Mesenchymal stem cell (in vitro differentiated cells and primary cell): Measurements from ENCODE around the gene KIF4B.

ENCODE experiments used
- DNase-seq: peaks from one replicate; pipeline ENCODE4 v3.0.0-alpha.2; 2013
- H2AFZ ChIP-seq: one replicate; pipeline ENCODE4 v1.6.1; 2013; ENCODE audit warnings: low read depth, mild to moderate bottlenecking, control low read depth, inconsistent platforms, low read length, moderate library complexity
- H2AK5ac ChIP-seq: 2 replicates; pipeline ENCODE4 v1.6.1; 2013; ENCODE audit warnings: low read length, moderate library complexity, mild to moderate bottlenecking, inconsistent platforms; ENCODE audit not compliant: severe bottlenecking
- H2BK120ac ChIP-seq: one replicate; pipeline ENCODE4 v1.6.1; 2013; ENCODE audit warnings: low read depth, mild to moderate bottlenecking, inconsistent platforms, low read length, moderate library complexity
- H2BK12ac ChIP-seq, 2 experiments: one replicate each; pipeline ENCODE4 v1.6.1; 2013; ENCODE audit warnings: inconsistent platforms in 2 of 2, low read length in 2 of 2, mild to moderate bottlenecking in 2 of 2, moderate library complexity in 2 of 2, control low read depth in 1 of 2
- H2BK15ac ChIP-seq: one replicate; pipeline ENCODE4 v1.6.1; 2013; ENCODE audit warnings: mild to moderate bottlenecking, low read depth, inconsistent platforms; ENCODE audit not compliant: poor library complexity, severe bottlenecking
- H2BK5ac ChIP-seq: 2 replicates; pipeline ENCODE4 v1.6.1; 2013; ENCODE audit warnings: low read depth, mild to moderate bottlenecking, low read length, control low read depth, inconsistent platforms; ENCODE audit not compliant: poor library complexity, severe bottlenecking
- H3K14ac ChIP-seq, 2 experiments: one replicate each; pipeline ENCODE4 v1.6.1; 2013; ENCODE audit warnings: inconsistent platforms in 2 of 2, low read length in 2 of 2, control low read depth in 1 of 2, mild to moderate bottlenecking in 1 of 2, moderate library complexity in 1 of 2
- H3K18ac ChIP-seq, 2 experiments: one replicate each; pipeline ENCODE4 v1.6.1; 2013; ENCODE audit warnings: inconsistent platforms in 2 of 2, low read length in 2 of 2, control low read depth in 1 of 2, low read depth in 1 of 2, mild to moderate bottlenecking in 1 of 2
- H3K23ac ChIP-seq, 2 experiments: one replicate each; pipeline ENCODE4 v1.6.1; 2013; ENCODE audit warnings: inconsistent platforms in 2 of 2, low read length in 2 of 2, mild to moderate bottlenecking in 2 of 2, moderate library complexity in 2 of 2, control low read depth in 1 of 2
- H3K27ac ChIP-seq: 2 replicates; pipeline ENCODE4 v1.5.1; 2013; ENCODE audit warnings: mild to moderate bottlenecking, moderate library complexity, low read length, control low read depth, inconsistent platforms; ENCODE audit not compliant: poor library complexity, severe bottlenecking
- H3K27me3 ChIP-seq, 2 experiments: 2 replicates each; pipeline versions ENCODE4 v1.6.1 to v1.7.0; 2013; ENCODE audit warnings: low read length in 2 of 2, mild to moderate bottlenecking in 2 of 2, moderate library complexity in 2 of 2, control low read depth in 1 of 2, inconsistent platforms in 1 of 2; ENCODE audit not compliant: control insufficient read depth in 1 of 2, insufficient read depth in 1 of 2
- H3K36me3 ChIP-seq, 2 experiments: 2 replicates each; pipeline versions ENCODE4 v1.6.1 to v1.7.0; 2013; ENCODE audit warnings: low read length in 2 of 2, control low read depth in 1 of 2, inconsistent platforms in 1 of 2, low read depth in 1 of 2, mild to moderate bottlenecking in 1 of 2; ENCODE audit not compliant: insufficient read depth in 2 of 2, control insufficient read depth in 1 of 2
- H3K4ac ChIP-seq, 2 experiments: one replicate each; pipeline ENCODE4 v1.6.1; 2013; ENCODE audit warnings: inconsistent platforms in 2 of 2, low read length in 2 of 2, mild to moderate bottlenecking in 2 of 2, moderate library complexity in 2 of 2, control low read depth in 1 of 2, low read depth in 1 of 2
- H3K4me1 ChIP-seq: 2 replicates; pipeline ENCODE4 v1.6.1; 2013; ENCODE audit warnings: low read depth, low read length, control low read depth; ENCODE audit not compliant: control insufficient read depth, insufficient read depth
- H3K4me2 ChIP-seq: 2 replicates; pipeline ENCODE4 v1.6.1; 2013; ENCODE audit warnings: low read length, mild to moderate bottlenecking, inconsistent platforms; ENCODE audit not compliant: poor library complexity, severe bottlenecking
- H3K4me3 ChIP-seq, 2 experiments: 2 replicates each; pipeline versions ENCODE4 v1.5.1 to v1.7.0; 2013; ENCODE audit warnings: low read length in 2 of 2, mild to moderate bottlenecking in 2 of 2, control low read depth in 1 of 2, low read depth in 1 of 2; ENCODE audit not compliant: insufficient read depth in 1 of 2
- H3K79me1 ChIP-seq: replicated peaks from 2 replicates; pipeline ENCODE4 v1.6.1; 2013; ENCODE audit warnings: mild to moderate bottlenecking, control low read depth, low read length, inconsistent platforms; ENCODE audit not compliant: poor library complexity, severe bottlenecking
- H3K9ac ChIP-seq: 2 replicates; pipeline ENCODE4 v1.7.0; 2013; ENCODE audit warnings: mild to moderate bottlenecking, low read length, moderate library complexity
- H3K9me3 ChIP-seq: 2 replicates; pipeline ENCODE4 v1.7.0; 2013; ENCODE audit warnings: mild to moderate bottlenecking, low read length; ENCODE audit not compliant: control insufficient read depth
- H4K8ac ChIP-seq: one replicate; pipeline ENCODE4 v1.6.1; 2013; ENCODE audit warnings: inconsistent platforms, mild to moderate bottlenecking, low read length, moderate library complexity
- H4K91ac ChIP-seq: one replicate; pipeline ENCODE4 v1.6.1; 2013; ENCODE audit warnings: mild to moderate bottlenecking, low read length, inconsistent platforms
- WGBS: methylation state at CpG from one replicate; pipeline ENCODE4 v1.1.7; 2013; ENCODE audit warnings: mixed read lengths; 5-methylcytosine and 5-hydroxymethylcytosine counted together

Gene KIF4B

DNA sequence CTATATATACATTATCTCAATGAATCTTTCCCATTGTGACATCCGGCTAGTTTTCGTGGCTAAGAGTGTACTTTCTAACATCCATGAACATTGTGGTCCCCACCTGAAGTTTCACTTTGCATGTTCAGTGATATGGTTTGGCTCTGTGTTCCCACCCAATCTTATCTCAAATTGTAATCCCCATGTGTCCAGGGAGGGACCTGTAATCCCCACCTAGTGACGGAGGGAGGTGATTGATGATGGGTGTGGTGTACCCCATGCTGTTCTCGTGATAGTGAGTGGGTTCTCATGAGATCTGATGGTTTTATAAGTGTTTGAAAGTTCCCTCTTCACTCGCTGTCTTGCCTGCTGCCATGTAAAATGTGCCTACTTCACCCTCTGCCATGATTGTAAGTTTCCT, 44.6 kb upstream of the KIF4B start:
- no peak overlapping the region for H3K23ac ChIP-seq
- H4K8ac ChIP-seq, result no peak overlapping the region
- H3K9ac ChIP-seq, result no peak overlapping the region
- DNase-seq, result no peak
- no peak overlapping the region for H2AK5ac ChIP-seq
- 92% methylated on average over 5 of the region's 5 CpGs for WGBS
- no peaks in the 10 kb centered on the region for H3K27me3 ChIP-seq
- H3K27ac ChIP-seq, result no peak overlapping the region
- H3K4me2 ChIP-seq, result no peak overlapping the region
- no peak overlapping the region for H3K18ac ChIP-seq
- no peak overlapping the region for H2BK120ac ChIP-seq
- H3K9me3 ChIP-seq, result no peaks in the 10 kb centered on the region
- H3K36me3 ChIP-seq, result peaks cover 8 to 49% of the 10 kb centered on the region in 2 experiments
- H2BK5ac ChIP-seq, result no peak overlapping the region
- no peak overlapping the region for H3K14ac ChIP-seq
- no peak overlapping the region for H2AFZ ChIP-seq
- H3K4me1 ChIP-seq, result peaks cover 3% of the 10 kb centered on the region
- H2BK15ac ChIP-seq, result no peak overlapping the region
- no peak overlapping the region for H3K4ac ChIP-seq
- no peak overlapping the region for H4K91ac ChIP-seq
- H3K79me1 ChIP-seq, result peaks cover 17% of the 10 kb centered on the region
- no peak overlapping the region for H2BK12ac ChIP-seq
- no peak overlapping the region for H3K4me3 ChIP-seq

- H4K8ac ChIP-seq, result no peak overlapping the region
- no peaks in the 10 kb centered on the region for H3K9me3 ChIP-seq
- no peak overlapping the region for H2BK120ac ChIP-seq
- no peaks in the 10 kb centered on the region for H3K27me3 ChIP-seq
- no peak overlapping the region for H3K4me3 ChIP-seq
- no peak overlapping the region for H2BK15ac ChIP-seq
- DNase-seq, result no peak
- H3K79me1 ChIP-seq, result peaks cover 6% of the 10 kb centered on the region
- no peak overlapping the region for H4K91ac ChIP-seq
- no peak overlapping the region for H3K4ac ChIP-seq
- no peak overlapping the region for H3K27ac ChIP-seq
- no peak overlapping the region for H3K23ac ChIP-seq
- no peak overlapping the region for H3K9ac ChIP-seq
- no peak overlapping the region for H3K18ac ChIP-seq
- H2BK5ac ChIP-seq, result no peak overlapping the region
- no peak overlapping the region for H2AK5ac ChIP-seq
- no peak overlapping the region for H2AFZ ChIP-seq
- H3K4me2 ChIP-seq, result no peak overlapping the region
- peaks cover 5 to 42% of the 10 kb centered on the region in 2 experiments for H3K36me3 ChIP-seq
- no peak overlapping the region for H3K14ac ChIP-seq
- H3K4me1 ChIP-seq, result peaks cover 3% of the 10 kb centered on the region
- no peak overlapping the region for H2BK12ac ChIP-seq
Measured at GRCh38 chr5:154970759-154971158, 42.8 kb upstream of the KIF4B start.

GRCh38 chr5:154971501-154971900, 42.1 kb upstream of the KIF4B start:
- no peak overlapping the region for H2BK15ac ChIP-seq
- peaks cover 3% of the 10 kb centered on the region for H3K4me1 ChIP-seq
- 100% methylated on average over 1 of the region's 2 CpGs for WGBS

GRCh38 chr5:154972476-154973080, 41.0 kb upstream of the KIF4B start:
- Histone ChIP-seq H3K4me2 (no peak overlapping the region), H3K18ac (no peak overlapping the region), H2AK5ac (no peak overlapping the region), H4K8ac (no peak overlapping the region), H3K36me3 (peaks cover 4 to 32% of the 10 kb centered on the region in 2 experiments), H3K4me1 (peaks cover 3% of the 10 kb centered on the region), H2BK120ac (no peak overlapping the region), H2AFZ (no peak overlapping the region), H2BK15ac (no peak overlapping the region), H2BK12ac (no peak overlapping the region), H3K9me3 (no peaks in the 10 kb centered on the region), H3K14ac (no peak overlapping the region), H3K4ac (no peak overlapping the region), H3K4me3 (no peak overlapping the region), H3K9ac (no peak overlapping the region), H3K27me3 (no peaks in the 10 kb centered on the region), H3K27ac (no peak overlapping the region), H4K91ac (no peak overlapping the region), H3K23ac (no peak overlapping the region), H2BK5ac (no peak overlapping the region), H3K79me1 (peaks cover 5% of the 10 kb centered on the region)
- DNase-seq, result peak; percentile 38
- WGBS, result 80% methylated on average over 1 of the region's 2 CpGs

More at GRCh38 chr5:154971501-154971900, 42.1 kb upstream of the KIF4B start:
- H3K4me2 ChIP-seq, result no peak overlapping the region
- H4K8ac ChIP-seq, result no peak overlapping the region
- H3K79me1 ChIP-seq, result peaks cover 6% of the 10 kb centered on the region
- no peak overlapping the region for H4K91ac ChIP-seq
- H3K9ac ChIP-seq, result no peak overlapping the region
- no peak overlapping the region for H2AK5ac ChIP-seq
- no peak overlapping the region for H2AFZ ChIP-seq
- H3K23ac ChIP-seq, result no peak overlapping the region
- H3K27me3 ChIP-seq, result no peaks in the 10 kb centered on the region
- H2BK5ac ChIP-seq, result no peak overlapping the region
- H3K27ac ChIP-seq, result no peak overlapping the region
- H3K14ac ChIP-seq, result no peak overlapping the region
- H3K4ac ChIP-seq, result no peak overlapping the region
- H2BK120ac ChIP-seq, result no peak overlapping the region
- no peaks in the 10 kb centered on the region for H3K9me3 ChIP-seq
- H3K18ac ChIP-seq, result no peak overlapping the region
- no peak overlapping the region for H3K4me3 ChIP-seq
- peaks cover 6 to 42% of the 10 kb centered on the region in 2 experiments for H3K36me3 ChIP-seq
- H2BK12ac ChIP-seq, result no peak overlapping the region
- no peak for DNase-seq
